ENCODE results near the gene KCNJ13.

- TF ChIP-seq CTCF (IDR thresholded peaks at IDR 0.05) (no peak), POLR2A (IDR thresholded peaks at IDR 0.05) (no peak), POLR2AphosphoS5 (IDR thresholded peaks at IDR 0.05; ENCODE audit: insufficient read depth in 1 of 2, low read depth in 1 of 2) (no peak)
Observed at GRCh38 chr2:232721261-232721660, 55.1 kb downstream of the KCNJ13 start.
